Stimulated activated CD4-positive, alpha-beta T cell treated with anti-CD3 and anti-CD28 coated beads, Interleukin-4, amount 100 ng/mL, for 4 hours (primary cell): ENCODE measurements around the gene WDR55.
"Not testable (repeated sequence)": the region's sequence is repeated elsewhere in the genome, so short reads cannot be mapped to it uniquely, and the experiment has no call there.

Source experiments
- DNase-seq, 2 experiments: peaks; one replicate each; pipeline ENCODE4 v3.0.0-alpha.2; 2020

The WDR55 gene

DNA sequence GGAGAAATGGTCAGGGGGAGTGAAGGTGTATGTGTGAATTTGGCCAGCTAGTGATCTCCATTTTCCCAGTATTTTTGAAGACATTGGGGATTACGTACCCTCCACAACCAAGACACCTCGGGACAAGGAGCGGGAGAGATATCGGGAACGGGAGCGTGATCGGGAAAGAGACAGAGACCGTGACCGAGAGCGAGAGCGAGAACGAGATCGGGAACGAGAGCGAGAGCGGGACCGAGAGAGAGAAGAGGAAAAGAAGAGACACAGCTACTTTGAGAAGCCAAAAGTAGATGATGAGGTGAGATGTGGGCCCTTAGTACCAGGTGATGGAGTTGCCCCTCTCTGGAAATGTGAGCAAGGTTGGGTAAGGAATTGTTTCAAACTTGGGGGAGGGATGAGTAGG, 5.8 kb upstream of the WDR55 start:
- no peak for DNase-seq

DNA sequence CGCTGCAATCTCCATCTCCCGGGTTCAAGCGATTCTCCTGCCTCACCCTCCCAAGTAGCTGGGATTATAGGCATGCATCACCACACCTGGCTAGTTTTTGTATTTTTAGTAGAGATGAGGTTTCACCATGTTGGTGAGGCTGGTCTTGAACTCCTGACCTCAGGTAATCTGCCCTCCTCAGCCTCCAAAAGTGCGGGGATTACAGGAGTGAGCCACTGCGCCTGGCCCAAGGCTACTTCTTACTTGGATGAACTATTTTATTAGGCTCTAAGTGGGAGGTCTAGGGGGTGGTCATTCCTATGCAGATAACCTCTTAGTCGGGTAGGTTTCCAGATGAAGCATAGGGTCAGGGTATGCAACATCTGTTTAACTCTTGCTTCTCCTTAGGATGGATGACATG, 4.3 kb upstream of the WDR55 start:
- DNase-seq = not testable (repeated sequence)

DNA sequence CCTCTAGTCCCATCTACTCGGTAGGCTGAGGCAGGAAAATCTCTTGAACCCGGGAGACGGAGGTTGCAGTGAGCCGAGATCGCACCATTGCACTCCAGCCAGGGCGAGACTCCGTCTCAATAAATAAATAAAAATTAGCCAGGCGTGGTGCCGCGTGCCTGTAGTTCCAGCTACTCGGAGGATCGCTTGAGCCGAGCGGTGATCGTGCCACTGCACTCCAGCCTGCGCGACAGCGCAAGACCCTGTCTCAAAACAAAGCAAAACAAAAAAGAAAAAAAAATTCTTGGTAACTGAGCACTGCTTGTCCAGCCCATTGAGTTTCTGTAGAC, 710 bp upstream of the WDR55 start:
- no peak for DNase-seq

DNA sequence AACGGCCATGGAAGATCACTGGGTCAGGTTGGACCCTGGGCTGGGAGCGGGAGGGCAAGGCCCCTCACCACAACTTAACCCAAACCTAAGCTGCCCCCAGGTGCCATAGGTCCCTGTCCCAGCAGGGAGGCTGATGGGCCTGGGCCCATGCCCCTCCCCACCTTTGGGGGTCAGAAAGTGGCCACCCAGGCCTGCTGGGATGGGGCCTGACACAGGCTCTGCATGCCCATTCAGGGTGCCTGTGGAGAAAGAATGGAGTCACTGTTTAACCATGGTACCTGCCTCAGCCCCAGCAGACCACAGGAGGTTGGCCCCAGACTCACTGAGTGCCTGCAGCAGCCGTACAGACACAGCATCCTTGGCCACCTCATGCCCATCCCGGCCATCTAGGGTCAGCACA, 6.3 kb downstream of the WDR55 start:
- not testable (repeated sequence) for DNase-seq

DNA sequence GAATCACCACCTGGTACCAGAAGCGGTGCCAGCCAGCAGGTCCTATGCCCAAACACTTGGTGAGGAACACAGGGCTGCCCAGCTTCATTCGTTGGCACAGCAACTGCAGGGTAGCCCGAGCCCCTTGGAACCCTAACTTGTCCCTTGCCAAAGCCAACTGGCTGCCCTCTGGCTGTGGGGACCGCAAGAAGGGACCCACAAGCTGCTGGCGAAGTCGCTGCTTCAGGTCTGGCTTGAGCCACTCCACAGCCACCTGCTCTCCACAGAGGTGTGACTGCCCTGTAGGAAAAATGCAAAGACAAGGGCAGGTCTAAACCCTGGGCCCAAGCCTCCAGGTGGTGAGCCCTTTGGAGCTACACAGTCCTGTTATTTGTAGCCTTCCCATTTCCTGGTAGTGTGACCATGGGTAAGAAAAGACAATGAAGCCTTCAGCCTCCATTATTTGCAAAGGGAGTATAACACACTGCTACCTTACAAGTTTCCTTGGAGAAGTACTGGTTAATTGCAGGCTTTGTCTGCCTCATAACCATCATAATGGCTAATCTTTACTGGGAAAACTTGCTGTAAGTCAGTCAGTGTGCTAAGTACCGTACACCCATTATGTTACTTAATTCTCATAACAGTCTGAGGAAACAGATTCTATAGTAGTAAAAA, 6.9 kb downstream of the WDR55 start:
- no peak for DNase-seq

DNA sequence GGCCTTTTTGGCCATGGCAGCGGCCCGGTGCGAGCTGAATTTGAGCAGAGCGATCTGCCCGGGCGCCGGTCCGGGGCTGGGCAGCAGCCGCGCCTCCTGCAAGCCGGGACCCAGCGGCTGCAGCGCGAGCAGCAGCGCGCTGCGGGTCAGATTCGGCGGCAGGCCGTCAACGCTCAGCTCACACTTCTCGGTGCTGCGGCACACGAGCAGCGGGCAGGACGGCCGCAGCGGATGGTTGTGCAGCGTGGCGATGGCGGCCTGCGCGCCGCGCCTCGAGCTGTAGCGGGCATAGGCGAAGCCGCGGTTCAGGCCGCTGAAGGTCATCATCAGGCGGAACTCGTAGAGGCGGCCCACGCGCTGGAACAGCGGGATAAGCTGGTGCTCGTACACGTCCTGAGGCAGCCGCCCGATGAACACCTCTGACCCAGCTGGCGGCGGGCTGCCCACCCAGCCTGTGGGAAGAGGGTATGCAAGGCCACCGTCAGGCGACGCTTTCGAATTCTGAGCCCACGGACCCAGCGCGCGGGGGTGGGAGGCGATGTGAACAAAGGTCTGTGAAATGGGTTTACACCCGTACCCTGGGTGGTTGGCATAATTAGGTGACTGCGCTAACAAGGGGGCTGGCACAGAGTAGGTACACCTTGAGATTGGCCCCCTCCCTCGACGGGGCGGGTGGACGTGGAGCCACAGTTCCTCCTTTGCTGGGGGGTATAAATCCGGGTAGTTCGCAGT, 7.9 kb downstream of the WDR55 start:
- DNase-seq = no peak

DNA sequence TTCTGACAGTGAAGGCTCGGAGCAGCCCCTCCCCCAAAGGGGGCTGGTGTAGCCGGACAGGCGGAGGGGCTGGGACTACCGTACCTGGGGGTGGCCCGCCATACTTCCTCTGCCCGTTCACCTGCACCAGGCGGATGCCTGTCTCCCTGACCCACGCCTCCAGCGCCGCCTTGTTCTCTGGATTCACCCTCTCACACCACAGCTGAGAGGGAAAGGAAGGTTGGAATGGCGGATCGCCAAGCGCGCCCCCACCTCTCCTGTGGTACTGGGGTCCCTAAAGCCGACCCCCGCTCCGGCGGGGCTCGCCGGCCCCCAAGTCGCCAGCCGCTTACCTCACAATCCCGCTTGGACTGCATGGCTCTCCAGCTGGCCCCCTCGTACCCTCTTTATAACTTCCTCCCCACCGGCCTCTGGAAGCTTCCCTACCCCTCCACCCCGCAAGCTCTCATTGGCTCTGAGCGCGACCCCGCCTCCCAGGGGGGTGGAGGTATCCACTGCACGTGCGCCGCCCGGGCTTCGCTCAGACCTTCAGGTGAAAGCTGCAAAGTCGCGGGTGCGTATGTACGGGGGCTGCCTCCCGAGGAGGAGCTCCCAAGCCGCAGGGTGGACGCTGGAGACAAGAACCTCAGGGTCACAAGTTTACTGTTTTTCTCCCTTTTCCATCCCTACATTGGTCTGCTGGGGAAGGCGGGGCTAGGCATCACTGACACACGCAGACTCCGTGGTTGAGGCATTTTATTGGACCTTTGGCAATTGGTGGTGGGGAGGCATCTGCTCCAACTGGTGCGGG, 8.7 kb downstream of the WDR55 start, which contains the start of gene DND1:
DND1 (minus strand) TSS at position 390 of the 790 bp plus-strand sequence; CDS start at position 356, 34 bp downstream.
- no peak for DNase-seq

DNA sequence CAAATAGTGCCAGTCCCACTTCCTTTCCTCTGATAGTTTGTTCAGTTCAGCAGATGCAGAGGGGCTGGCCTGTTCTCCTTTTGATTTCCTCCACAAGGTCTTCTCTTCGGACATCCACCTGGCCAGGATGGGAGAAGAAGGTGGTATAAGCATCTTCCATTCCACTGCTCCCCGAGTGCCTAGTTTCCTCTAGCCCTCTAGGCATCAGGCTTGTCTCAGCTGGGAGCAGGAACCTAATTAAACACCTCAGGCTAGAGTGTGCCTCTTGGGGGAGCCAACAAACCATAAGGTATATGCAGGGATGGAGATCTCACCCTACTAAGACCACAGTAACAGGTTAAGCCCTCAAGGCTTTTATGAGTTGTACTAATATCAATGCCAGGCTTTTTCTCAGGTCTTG, 9.5 kb downstream of the WDR55 start:
- DNase-seq = no peak

DNA sequence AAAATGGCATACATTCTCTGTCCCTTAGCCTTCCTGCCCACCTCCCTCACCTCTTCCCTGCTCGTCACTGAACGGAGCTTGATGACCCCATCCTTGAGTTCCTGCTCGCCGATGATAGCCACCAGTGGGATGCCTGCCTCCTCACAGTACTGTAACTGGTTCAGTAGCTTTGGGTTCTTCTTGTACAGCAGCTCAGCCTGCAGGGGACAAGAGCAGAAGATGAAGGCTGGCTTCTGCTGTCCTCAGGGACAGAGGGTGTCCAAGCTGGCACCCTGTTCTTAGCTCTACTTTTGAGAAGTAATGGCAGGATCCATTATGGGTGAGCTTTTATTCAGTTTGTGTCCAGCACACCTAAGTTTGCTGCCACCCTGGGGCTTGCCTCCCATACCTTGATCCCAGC, 9.9 kb downstream of the WDR55 start:
- no peak for DNase-seq

DNA sequence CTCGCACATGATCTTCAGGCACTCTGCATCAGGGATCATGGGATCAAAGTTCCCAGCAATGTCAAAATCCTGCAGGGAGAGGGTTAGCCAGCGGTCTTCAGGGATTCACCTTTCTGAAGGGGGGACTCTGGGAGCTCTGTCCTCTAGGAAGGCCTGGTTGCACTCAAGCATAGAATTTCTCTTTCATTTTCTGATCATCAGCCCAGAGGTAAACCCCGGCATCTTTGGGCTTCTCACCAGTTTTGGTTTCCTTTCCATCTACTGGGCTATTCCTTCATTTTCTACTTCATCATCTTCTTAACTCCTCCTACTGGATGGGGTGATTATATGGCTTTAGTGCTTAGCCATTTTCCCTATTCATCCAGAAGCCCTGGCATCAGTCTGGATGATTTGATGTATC, 13.2 kb downstream of the WDR55 start:
- no peak for DNase-seq

DNA sequence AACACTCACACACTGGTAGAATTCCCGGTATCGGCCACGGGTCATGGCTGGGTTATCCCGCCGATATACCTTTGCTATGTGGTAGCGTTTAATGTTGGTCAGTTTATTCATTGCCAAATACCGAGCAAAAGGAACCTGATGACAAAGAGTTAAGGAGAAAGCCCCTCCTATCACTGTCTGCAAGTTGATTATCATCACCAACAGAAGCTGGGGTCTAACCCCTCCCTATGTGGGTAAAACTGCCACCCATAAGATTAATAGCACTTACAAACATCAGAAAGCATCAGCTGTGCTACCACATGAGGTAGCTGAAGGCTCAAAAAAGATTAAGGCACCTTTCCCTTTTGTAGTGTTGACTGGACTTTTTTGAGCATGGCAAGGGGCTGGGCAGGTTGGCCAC, 14.3 kb downstream of the WDR55 start:
- DNase-seq = no peak

DNA sequence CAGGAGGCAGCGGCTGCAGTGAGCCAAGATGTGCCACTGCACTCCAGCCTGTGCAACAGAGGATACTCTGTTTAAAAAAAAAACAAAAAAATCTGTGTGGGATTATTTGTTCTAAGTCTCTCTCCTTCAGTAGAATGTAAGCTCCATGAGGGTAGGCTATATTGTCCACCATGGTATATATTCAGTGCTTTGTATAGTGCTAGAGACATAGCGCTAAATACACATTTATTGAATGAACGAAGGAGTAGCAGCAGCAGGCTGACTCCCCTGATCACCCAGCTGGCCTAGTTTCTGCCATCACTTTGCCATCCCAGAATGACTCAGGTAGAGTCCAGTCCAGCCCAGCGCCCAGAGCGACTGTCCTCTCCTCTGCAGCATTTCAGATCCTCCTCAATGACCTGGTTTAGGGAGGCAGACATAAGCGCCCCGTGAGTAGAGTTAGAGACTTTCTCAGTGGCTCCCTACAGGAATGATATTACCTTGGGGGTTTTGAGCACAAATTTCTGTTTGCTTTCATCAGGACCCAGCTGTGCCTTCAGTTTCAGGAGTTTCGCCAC, 25.8 kb downstream of the WDR55 start:
- DNase-seq = no peak

DNA sequence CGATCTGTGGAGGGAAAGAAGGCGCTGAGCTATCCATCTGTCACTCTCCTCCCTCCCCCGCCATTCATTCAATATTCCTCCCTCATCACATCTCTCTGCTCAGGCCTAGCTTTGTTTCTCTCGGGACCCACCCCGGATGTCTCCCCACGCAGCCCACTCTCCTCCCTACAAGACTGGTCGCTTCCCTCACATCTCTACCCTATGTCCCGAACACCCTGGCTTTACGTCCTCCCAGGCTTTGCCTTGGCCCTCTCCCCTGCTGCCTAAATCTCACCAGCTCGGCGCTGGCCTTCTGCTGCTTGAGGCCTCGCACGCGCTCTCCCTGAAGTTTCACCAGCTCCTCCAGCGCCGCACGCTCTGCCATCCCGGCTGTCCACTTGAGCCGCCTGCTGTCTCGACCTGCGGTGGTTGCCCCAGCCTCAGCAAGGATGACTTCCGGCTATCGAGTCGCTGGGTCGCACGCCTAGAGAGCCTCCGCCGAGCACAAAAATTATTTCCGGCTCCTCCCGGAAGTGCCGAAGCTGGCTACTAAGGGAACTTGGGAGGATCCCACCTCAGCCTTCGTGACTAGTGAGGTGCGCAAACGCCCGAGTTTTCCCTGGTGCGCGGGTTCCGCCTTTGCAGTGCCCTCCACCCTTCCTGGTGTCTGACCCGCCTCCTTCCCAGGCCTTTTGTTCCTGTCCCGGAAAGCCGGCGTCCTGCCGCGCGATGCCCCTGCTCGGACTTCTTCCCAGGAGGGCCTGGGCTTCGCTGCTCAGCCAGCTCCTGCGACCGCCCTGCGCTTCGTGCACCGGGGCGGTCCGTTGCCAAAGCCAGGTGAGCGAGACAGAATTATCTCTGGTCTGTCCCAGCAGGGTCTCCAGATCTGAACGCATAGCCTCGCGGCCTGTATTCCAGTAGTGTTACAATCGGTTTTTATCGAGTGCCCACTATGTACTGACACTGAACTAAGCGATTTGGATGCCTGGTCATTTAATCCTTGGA, 26.5 kb downstream of the WDR55 start, which contains the start of the genes HARS1 and HARS2:
HARS1 (minus strand) TSS at position 430 of the 984 bp plus-strand sequence; CDS start at position 364, 66 bp downstream.
HARS2 (plus strand) TSS at position 515 of the 984 bp plus-strand sequence; CDS start at position 709, 194 bp downstream.
- DNase-seq = peak; percentile 75 to 81

DNA sequence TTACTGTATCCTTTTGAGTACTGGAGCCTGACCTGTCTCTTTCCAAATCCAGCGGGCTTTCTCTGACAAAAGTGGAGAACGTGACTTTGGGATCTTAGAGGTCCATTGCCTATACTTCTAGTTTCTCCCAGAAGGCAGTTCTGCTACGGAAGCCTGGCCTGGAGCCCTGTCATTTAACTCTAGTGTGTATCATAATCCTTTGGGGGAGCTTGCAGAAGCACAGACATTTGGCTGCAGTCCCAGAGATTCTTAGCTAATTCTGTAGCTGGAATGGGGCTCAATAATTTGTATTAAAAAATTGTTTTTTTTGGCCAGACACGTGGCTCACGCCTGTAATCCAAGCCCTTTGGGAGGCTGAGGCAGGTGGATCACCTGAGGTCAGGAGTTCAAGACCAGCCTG, 29.6 kb downstream of the WDR55 start:
- no peak for DNase-seq

DNA sequence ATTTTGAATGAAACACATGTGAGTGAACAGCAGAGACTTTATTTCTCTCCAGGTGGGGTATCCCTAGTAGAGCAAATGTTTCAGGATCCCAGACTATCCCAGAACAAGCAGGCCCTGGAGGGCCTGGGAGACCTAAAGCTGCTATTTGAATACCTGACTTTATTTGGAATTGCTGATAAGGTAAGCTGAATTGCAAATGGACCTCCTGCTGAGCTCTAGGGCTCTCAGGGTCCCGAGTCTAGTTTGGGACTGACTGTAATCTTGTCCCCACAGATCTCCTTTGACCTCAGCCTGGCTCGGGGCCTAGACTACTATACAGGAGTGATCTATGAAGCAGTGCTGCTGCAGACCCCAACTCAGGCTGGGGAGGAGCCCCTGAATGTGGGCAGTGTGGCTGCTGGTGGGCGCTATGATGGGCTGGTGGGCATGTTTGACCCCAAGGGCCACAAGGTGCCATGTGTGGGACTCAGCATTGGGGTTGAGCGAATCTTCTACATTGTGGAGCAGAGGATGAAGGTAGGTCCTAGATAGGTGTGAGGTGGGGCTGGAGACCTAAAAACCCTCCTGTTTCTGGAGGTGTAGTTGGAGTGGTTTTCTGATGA, 32.3 kb downstream of the WDR55 start:
- DNase-seq = no peak

DNA sequence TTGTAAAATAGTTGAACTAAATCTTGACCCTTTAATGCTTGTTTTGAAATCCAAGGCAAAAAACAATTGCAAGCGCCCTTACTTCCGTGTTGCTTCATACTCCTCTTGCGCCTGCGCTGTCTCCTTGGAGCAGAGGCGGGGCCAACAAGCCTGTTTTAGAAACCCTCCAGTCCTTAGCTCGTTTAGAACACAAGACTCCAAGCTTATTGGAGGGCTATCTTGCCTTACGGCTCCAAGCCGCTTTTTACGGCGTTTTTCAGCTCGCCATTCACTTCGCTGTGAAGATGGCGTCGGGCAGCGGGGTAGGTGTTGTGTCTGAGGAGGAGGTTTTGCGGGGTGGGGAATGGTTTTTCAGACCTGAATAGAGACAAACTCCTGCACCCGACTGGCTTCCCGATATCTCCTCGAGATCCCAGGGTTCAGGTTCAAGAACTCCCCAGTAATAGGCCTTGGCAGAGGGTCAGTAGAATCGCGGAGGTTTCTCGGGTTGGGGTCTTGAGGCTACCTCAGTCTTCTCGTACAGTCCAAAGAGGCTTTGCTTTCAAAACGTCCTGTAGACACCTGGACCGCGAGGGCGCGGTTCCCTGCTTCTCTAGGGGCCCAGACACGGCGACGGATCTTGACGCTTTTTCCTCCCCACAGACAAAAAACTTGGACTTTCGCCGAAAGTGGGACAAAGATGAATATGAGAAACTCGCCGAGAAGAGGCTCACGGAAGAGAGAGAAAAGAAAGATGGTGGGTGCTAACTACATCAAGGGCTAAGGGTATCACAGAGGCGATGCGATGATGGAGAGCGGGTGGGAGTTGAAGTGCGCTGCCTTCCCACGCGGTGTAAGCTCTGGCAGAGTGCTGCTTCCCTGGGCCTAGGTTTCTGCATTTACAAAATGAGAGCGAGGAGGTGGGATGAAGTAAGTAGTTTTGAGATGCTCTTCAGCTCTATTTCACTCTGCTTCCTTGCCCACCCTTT, 35.8 kb downstream of the WDR55 start, which contains the start of gene ZMAT2:
ZMAT2 (plus strand) TSS at position 271 of the 968 bp plus-strand sequence; CDS start at position 285, 14 bp downstream.
- peak; percentile 83 to 94 for DNase-seq

DNA sequence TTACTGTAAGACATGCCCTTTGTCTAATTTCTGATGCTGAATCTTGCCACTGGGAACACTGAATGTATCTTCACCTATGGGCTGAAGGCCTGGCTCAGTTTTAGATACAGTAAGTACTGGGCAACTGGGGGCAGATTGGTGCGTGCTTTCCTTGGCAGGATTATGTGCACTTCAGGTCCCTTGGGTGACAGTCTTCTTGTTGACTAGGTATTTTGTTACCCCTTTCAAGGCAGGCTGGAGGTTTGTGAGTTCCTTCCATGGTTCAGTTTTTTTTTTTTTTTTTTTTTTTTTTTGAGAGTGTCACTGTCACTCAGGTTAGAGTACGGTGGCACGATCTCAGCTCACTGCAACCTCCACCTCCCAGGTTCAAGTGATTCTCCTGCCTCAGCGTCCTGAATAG, 43.1 kb downstream of the WDR55 start:
- no peak for DNase-seq

DNA sequence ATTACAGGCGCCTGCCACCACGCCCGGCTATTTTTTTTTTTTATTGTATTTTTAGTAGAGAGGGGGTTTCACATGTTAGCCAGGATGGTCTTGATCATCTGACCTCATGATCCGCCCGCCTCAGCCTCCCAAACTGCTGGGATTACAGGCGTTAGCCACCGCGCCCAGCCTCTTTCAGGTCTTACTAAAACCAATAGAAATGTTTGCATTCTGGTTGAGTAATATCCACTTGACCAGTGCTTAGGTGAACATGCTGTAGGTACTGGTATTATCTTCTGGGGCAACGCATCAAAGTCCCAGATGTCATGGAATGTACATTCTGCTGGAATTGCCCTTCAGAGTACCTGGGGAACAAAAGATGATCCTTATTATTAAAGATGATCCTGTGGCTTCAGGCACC, 44.1 kb downstream of the WDR55 start:
- DNase-seq = not testable (repeated sequence)

DNA sequence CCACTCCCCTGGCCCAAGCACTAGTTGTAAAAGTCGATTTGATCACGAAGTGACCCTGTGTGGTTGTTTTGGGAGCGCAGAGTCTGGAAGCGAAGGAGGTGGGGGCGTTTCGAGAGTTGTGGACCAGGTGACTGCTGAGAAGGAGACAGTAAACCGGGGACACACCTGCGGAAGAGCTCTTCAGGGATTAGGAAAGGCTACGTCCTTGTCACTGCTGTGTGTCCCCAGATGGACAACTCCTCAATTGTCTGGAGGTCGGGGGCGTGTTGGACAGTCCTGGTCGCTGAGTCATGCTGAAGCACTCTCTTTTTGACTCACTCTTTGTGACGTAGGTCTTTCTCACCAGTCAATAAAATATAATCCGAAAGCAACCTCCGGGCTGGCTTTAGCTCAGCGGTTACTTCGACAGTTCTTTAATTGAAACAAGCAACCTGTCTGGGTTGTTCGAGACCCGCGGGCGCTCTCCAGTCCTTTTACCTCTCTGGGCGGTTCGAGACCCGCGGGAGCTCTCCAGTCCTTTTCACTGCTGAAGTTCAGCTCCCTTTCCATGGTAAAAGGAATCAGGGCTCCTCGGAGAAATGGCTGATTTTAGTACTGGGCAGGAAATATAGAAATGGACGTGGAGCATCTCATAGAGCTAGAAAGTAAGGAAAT, 46.3 kb downstream of the WDR55 start:
- peak; percentile 79 to 91 for DNase-seq

DNA sequence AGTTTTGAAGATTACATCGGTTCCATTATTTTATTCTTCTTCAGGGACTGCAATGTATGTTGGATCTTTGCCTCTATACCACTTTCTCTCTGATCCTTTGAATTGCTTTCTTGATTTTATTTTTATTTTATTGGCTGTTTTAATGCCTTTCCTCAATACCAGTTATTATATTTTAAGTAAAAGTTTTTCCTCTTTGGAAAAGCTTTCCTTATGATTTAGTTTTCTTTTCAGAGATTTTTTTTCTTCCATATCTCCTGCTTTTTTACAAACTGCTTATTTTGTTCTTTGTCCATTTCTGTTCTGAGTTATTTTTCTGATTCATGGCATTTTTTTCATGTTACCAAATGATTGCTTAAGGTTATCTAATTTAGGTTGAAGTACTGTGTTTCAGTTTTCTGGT, 47.1 kb downstream of the WDR55 start:
- no peak for DNase-seq
